Hepatocyte (in vitro differentiated cells): ENCODE results near the gene SLC22A23. TPM values are rescaled to one million over a fixed set of nuclear protein-coding genes. Genes with fewer than 3 reads are reported as not detected.

Source experiments
- DNase-seq: peaks from one replicate; pipeline ENCODE4 v3.0.0-alpha.2; 2016; ENCODE audit warnings: low spot score
- H2AFZ ChIP-seq: fragments of 200-600 bp; sonication (generic); 2 replicates; pipeline ENCODE4 v1.6.0; 2016; ENCODE audit warnings: antibody characterized with exemption, mild to moderate bottlenecking
- H3K27ac ChIP-seq: fragments of 200-600 bp; sonication (generic); 2 replicates; pipeline ENCODE4 v1.5.1; 2016; ENCODE audit warnings: mild to moderate bottlenecking
- H3K27me3 ChIP-seq: fragments of 200-600 bp; sonication (generic); 2 replicates; pipeline ENCODE4 v1.6.1; 2016
- H3K36me3 ChIP-seq: fragments of 200-600 bp; sonication (generic); replicated peaks from 2 replicates; pipeline ENCODE4 v1.5.1; 2016; ENCODE audit warnings: low read depth; ENCODE audit not compliant: insufficient read depth
- H3K4me1 ChIP-seq: fragments of 200-600 bp; sonication (generic); 2 replicates; pipeline ENCODE4 v1.5.1; 2016; ENCODE audit warnings: mild to moderate bottlenecking, moderate library complexity; ENCODE audit not compliant: insufficient read depth
- H3K4me2 ChIP-seq: fragments of 200-600 bp; sonication (generic); 2 replicates; pipeline ENCODE4 v1.6.0; 2016
- H3K4me3 ChIP-seq: fragments of 200-600 bp; sonication (generic); 2 replicates; pipeline ENCODE4 v1.5.1; 2016; ENCODE audit warnings: mild to moderate bottlenecking
- H3K79me2 ChIP-seq: fragments of 200-600 bp; sonication (generic); 2 replicates; pipeline ENCODE4 v1.6.0; 2017; ENCODE audit warnings: mild to moderate bottlenecking
- H3K9me2 ChIP-seq: fragments of 200-600 bp; sonication (generic); replicated peaks from 2 replicates; pipeline ENCODE4 v1.6.0; 2017; ENCODE audit warnings: mild to moderate bottlenecking; ENCODE audit not compliant: insufficient read depth
- H3K9me3 ChIP-seq: fragments of 200-600 bp; sonication (generic); 2 replicates; pipeline ENCODE4 v1.5.1; 2016; ENCODE audit warnings: low read depth, mild to moderate bottlenecking
- H4K20me1 ChIP-seq: fragments of 200-600 bp; sonication (generic); 2 replicates; pipeline ENCODE4 v1.6.0; 2016; ENCODE audit warnings: mild to moderate bottlenecking; ENCODE audit not compliant: insufficient read depth, poor library complexity, severe bottlenecking
- EZH2 ChIP-seq: fragments of 200-600 bp; sonication (generic); IDR thresholded peaks from 2 replicates; pipeline ENCODE4 v1.6.1; 2016; ENCODE audit warnings: antibody characterized with exemption, mild to moderate bottlenecking, borderline replicate concordance
- EZH2phosphoT487 ChIP-seq: fragments of 200-600 bp; sonication (generic); IDR thresholded peaks from one replicate; pipeline ENCODE4 v1.6.1; 2018; ENCODE audit warnings: antibody characterized with exemption, mild to moderate bottlenecking, low read depth, moderate library complexity; ENCODE audit not compliant: unreplicated experiment, severe bottlenecking
- WGBS: methylation state at CpG from one replicate; pipeline ENCODE4 v1.1.6; 2016; ENCODE audit warnings: low lambda C conversion rate; ENCODE audit errors: missing lambda C conversion rate; 5-methylcytosine and 5-hydroxymethylcytosine counted together
- polyA plus RNA-seq: library from polyadenylated mRNA; unstranded; fragments of >200 nt; fragmentation: Nextera tagmentation; extraction: Ambion mirVana; gene quantifications from 2 replicates; pipeline ENCODE4 v1.2.1, GENCODE V29; 2016
- total RNA-seq: library from RNA; depleted of rRNA; stranded (reverse); fragments of >200 nt; gene quantifications from 2 replicates; pipeline ENCODE4 v1.2.3, GENCODE V29; 2014
- TF ChIP-seq, protein P1 (sequence below): fragments of 200-600 bp; sonication (generic); IDR thresholded peaks from 2 replicates; pipeline ENCODE4 v1.5.1; 2016; ENCODE audit warnings: antibody characterized with exemption, mild to moderate bottlenecking; ENCODE audit not compliant: poor library complexity

Gene SLC22A23
- total and polyA plus RNA-seq, 2 experiments from 2014 or later, result 14.3 to 14.8 TPM

DNA sequence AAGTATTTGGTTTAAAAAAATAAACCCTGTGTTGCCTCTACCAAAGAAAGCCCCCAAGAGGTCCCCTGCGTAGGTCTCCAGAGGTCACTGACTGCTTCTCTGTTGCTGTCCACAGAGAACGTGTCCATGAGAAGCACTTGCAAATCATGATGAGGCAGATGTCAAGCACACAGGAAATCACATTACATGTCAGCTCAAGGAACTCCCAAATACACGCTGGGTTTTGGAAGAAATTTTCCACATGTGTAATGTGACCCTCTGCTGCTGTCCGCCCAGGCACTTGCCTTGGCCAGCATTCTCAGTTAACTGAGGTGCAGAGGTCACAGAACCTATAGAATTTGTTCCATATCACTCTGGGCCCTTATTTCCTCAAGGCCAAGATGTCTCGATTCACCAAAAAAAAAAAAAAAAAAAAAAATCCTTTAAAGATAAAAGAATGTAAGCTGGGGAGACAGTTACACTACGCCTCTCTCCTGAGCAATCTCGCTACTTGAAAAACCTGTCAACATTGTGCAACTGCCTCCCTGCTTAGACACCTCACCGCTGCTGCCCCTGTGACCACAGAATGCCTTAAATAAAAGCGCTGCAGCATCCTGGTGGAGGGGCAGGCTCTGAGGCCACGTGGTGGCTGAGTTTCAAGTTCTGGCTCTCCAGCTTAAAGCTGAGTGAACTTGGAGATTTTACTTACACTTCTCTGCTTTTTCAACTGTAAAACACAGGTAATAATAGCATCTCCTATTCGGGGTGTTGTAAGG is 42.3 kb downstream of the SLC22A23 start:
- Histone ChIP-seq H3K4me1 (peaks cover 30% of the 10 kb centered on the region), H3K27me3 (no peaks in the 10 kb centered on the region), H2AFZ (no peak overlapping the region), H3K4me2 (no peak overlapping the region), H3K79me2 (peaks cover 26% of the 10 kb centered on the region), H3K9me3 (no peaks in the 10 kb centered on the region), H3K4me3 (no peak overlapping the region), H3K36me3 (no peaks in the 10 kb centered on the region), H3K27ac (peak overlapping the region; percentile 33), H3K9me2 (no peaks in the 10 kb centered on the region), H4K20me1 (no peaks in the 10 kb centered on the region)
- TF ChIP-seq EZH2phosphoT487 (no peak), EZH2 (no peak)
- TF ChIP-seq, protein P1, sequence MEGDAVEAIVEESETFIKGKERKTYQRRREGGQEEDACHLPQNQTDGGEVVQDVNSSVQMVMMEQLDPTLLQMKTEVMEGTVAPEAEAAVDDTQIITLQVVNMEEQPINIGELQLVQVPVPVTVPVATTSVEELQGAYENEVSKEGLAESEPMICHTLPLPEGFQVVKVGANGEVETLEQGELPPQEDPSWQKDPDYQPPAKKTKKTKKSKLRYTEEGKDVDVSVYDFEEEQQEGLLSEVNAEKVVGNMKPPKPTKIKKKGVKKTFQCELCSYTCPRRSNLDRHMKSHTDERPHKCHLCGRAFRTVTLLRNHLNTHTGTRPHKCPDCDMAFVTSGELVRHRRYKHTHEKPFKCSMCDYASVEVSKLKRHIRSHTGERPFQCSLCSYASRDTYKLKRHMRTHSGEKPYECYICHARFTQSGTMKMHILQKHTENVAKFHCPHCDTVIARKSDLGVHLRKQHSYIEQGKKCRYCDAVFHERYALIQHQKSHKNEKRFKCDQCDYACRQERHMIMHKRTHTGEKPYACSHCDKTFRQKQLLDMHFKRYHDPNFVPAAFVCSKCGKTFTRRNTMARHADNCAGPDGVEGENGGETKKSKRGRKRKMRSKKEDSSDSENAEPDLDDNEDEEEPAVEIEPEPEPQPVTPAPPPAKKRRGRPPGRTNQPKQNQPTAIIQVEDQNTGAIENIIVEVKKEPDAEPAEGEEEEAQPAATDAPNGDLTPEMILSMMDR, result no peak
- 41% methylated on average over 11 of the region's 11 CpGs for WGBS
- peak; percentile 79 for DNase-seq

DNA sequence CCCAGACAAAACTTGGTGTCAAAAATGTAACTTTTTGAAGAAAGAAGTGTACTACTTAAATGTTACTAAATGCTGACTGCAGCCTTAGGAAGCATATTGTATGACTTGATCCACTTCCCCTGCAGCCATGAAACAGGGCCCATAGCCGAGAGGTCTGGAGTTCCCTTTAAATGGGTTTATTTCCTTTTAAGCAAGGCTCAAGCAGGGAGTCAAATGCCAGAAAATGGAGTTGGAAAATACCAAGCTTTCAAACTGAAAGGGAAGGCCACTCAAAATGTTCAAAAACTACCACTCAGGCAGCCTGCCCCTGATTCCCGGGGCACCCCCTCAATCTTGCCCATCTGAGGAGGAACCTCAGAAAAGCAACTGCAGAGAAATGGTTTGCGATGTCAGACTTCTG is 43.3 kb downstream of the SLC22A23 start:
- DNase-seq, result no peak
- Histone ChIP-seq H3K27me3 (no peaks in the 10 kb centered on the region), H3K27ac (peak overlapping the region; percentile 40), H3K4me3 (no peak overlapping the region), H2AFZ (no peak overlapping the region), H3K79me2 (peaks cover 31% of the 10 kb centered on the region), H3K9me3 (no peaks in the 10 kb centered on the region), H3K36me3 (no peaks in the 10 kb centered on the region), H3K4me2 (no peak overlapping the region), H3K9me2 (no peaks in the 10 kb centered on the region), H4K20me1 (no peaks in the 10 kb centered on the region), H3K4me1 (peaks cover 27% of the 10 kb centered on the region)
- WGBS, result 92% methylated on average over 3 of the region's 3 CpGs
- no peak for TF ChIP-seq EZH2phosphoT487
- TF ChIP-seq EZH2, result no peak
- TF ChIP-seq, protein P1, result no peak

DNA sequence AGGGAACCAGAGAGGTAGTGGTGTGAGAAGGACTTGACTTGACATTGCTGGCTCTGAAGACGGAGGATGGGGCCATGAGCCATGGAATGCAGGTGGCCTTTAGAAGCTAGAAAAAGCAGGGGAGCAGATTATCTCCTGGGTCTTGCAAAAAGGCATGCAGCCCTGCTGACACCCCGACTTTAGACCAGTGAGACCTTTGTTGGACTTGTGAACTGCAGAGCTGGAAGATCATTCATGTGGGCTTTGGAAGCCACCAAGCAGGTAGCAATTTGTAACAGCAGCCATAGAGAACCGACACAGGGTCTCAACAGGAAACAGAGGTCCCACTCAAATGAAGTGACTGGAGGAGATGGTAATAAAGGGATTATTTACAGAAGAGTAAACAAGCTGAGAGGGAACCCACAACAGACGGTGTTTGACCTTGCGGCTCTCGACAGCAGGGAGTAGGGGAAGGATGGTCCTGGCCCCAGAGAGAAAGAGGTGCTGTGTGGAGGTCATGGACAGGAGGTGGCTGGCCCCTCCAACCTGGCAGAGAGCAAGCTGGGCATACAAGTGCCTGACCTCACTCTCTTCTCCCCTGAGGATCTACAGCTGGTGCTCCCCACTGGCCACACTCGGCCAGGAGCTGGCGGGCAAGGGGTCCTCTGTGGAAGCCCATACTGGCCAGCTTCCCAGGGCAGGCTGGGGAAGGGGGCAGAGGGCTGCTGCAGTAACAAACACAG is 43.9 kb downstream of the SLC22A23 start:
- no peak overlapping the region for H2AFZ ChIP-seq
- H3K4me3 ChIP-seq, result no peak overlapping the region
- H3K4me1 ChIP-seq, result peaks cover 26% of the 10 kb centered on the region
- no peak overlapping the region for H3K4me2 ChIP-seq
- no peaks in the 10 kb centered on the region for H4K20me1 ChIP-seq
- H3K79me2 ChIP-seq, result peaks cover 38% of the 10 kb centered on the region
- H3K36me3 ChIP-seq, result no peaks in the 10 kb centered on the region
- H3K27ac ChIP-seq, result no peak overlapping the region
- H3K9me3 ChIP-seq, result no peaks in the 10 kb centered on the region
- no peaks in the 10 kb centered on the region for H3K27me3 ChIP-seq
- TF ChIP-seq EZH2phosphoT487, result no peak
- no peak for TF ChIP-seq EZH2
- TF ChIP-seq, protein P1, result no peak
- H3K9me2 ChIP-seq, result no peaks in the 10 kb centered on the region
- 76% methylated on average over 8 of the region's 8 CpGs for WGBS
- no peak for DNase-seq
